Esophagus squamous epithelium (tissue), 4 donors: Measurements from ENCODE around the gene CDON.

ENCODE experiments used
- CTCF ChIP-seq, 6 experiments: fragments of 450-650 bp in 4 of 6; fragments of 200-600 bp in 2 of 6; sonication (generic) in 2 of 6; IDR thresholded peaks; one replicate each; pipeline ENCODE4 v1.5.1; 2016 to 2019; ENCODE audit warnings: antibody characterized with exemption in 6 of 6, mild to moderate bottlenecking in 4 of 6, moderate library complexity in 4 of 6
- POLR2A ChIP-seq, 4 donors: fragments of 450-650 bp; IDR thresholded peaks; one replicate each; pipeline ENCODE4 v1.6.1; 2017; ENCODE audit warnings: antibody characterized with exemption in 4 of 4, mild to moderate bottlenecking in 4 of 4, moderate library complexity in 3 of 4

GRCh38 chr11:126034039-126034932 lies 28.4 kb downstream of the CDON start:
- TF ChIP-seq CTCF (IDR thresholded peaks at IDR 0.05) (no peak), POLR2A (IDR thresholded peaks at IDR 0.05) (no peak)
